Epithelial cell of proximal tubule (primary cell): Measurements from ENCODE around the gene COA6. TPM values are rescaled to one million over a fixed set of nuclear protein-coding genes. Genes with fewer than 3 reads are reported as not detected.
"Not testable (repeated sequence)": the region's sequence is repeated elsewhere in the genome, so short reads cannot be mapped to it uniquely, and the experiment has no call there.

Experiments
- DNase-seq: peaks from one replicate; pipeline ENCODE4 v3.0.0-alpha.2; 2011; ENCODE audit warnings: low read depth
- H3K4me3 ChIP-seq: 2 replicates; pipeline ENCODE4 v1.5.1; 2011; ENCODE audit warnings: low read depth, mild to moderate bottlenecking, low read length
- total RNA-seq: library from RNA; depleted of rRNA; stranded (reverse); fragments of >200 nt; gene quantifications from 2 replicates; pipeline ENCODE4 v1.2.3, GENCODE V29; 2015
- TF ChIP-seq, protein P1 (sequence below): conservative IDR thresholded peaks from 2 replicates; pipeline ENCODE4 v1.5.1; 2012; ENCODE audit warnings: low read depth, mild to moderate bottlenecking, low read length

COA6 gene
- total RNA-seq, 1 donor from 2014 or later = 31.8 TPM

GRCh38 chr1:234355782-234356510 is 17.3 kb upstream of the COA6 start:
- H3K4me3 ChIP-seq = no peak overlapping the region
- no peak for DNase-seq
- TF ChIP-seq, protein P1, sequence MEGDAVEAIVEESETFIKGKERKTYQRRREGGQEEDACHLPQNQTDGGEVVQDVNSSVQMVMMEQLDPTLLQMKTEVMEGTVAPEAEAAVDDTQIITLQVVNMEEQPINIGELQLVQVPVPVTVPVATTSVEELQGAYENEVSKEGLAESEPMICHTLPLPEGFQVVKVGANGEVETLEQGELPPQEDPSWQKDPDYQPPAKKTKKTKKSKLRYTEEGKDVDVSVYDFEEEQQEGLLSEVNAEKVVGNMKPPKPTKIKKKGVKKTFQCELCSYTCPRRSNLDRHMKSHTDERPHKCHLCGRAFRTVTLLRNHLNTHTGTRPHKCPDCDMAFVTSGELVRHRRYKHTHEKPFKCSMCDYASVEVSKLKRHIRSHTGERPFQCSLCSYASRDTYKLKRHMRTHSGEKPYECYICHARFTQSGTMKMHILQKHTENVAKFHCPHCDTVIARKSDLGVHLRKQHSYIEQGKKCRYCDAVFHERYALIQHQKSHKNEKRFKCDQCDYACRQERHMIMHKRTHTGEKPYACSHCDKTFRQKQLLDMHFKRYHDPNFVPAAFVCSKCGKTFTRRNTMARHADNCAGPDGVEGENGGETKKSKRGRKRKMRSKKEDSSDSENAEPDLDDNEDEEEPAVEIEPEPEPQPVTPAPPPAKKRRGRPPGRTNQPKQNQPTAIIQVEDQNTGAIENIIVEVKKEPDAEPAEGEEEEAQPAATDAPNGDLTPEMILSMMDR = no peak

- H3K4me3 ChIP-seq = peak overlapping the region; percentile 52
- not testable (repeated sequence) for DNase-seq
Measured at GRCh38 chr1:234356615-234357269, 16.5 kb upstream of the COA6 start.

DNA sequence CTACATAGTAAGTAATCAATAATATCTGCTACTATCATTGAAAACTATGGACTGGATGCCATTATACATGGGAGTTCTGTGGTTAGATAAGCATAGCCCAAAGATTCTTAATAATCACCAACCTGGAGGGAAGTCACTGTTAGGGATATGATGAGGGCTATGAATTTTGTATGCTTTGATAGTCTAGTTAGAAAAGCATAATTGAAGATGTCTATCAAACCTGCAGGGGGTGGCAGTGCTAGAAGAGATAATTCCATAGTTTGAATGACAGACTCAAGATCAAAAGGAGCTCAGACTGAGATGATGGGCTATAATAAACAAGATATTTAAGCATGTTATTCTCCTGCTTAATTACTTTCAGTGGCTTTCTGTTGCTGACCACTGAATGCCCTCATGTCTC is 15.4 kb upstream of the COA6 start:
- DNase-seq = no peak
- TF ChIP-seq, protein P1 = no peak
- H3K4me3 ChIP-seq = peak overlapping the region; percentile 52

DNA sequence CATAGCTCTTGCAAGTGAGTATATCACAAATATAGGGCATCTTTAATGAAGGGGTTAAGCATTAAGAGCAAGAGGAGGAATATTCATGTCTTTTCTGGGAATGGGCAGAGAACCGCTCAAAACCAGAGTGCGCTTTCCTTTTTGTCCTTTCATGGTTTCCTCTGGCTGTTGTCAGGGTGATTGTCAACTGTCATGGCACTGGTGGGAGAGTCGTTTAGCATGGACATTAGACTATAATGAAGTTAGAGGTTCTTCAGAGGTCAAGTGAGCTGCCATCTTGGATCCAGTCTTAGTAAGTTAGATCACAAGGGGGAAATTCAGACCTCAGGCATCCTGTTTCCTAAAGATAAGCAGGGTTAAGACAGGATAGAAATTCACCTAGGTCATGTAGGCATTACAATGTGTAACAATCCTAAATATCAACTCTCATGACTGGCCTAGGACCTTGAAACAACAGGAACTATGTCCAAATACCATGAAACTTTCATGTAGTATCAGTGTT is 12.1 kb upstream of the COA6 start:
- TF ChIP-seq, protein P1 = no peak
- DNase-seq = no peak
- H3K4me3 ChIP-seq = no peak overlapping the region

DNA sequence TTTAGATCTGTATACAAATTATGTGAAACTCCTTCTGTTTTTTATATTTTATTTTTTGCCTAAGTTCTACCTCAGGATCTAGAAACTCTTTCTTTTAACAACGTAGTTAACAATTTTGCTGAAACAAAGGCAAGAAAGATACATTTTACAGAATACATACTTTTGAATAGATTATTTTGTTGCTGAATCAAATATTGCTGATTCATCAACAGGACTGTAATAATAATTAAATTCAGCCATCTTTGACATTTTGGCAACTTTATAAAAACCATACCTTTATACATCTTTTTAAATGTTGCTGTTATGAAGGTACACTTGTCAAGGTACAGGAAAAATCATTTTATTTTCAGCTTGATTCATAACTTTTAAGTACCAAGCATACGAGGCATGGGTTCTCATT is 10.7 kb upstream of the COA6 start:
- TF ChIP-seq, protein P1 = no peak
- no peak overlapping the region for H3K4me3 ChIP-seq
- no peak for DNase-seq

GRCh38 chr1:234368320-234369032 is 4.8 kb upstream of the COA6 start:
- DNase-seq = no peak
- H3K4me3 ChIP-seq = no peak overlapping the region
- TF ChIP-seq, protein P1 = no peak

- TF ChIP-seq, protein P1 = no peak
- no peak overlapping the region for H3K4me3 ChIP-seq
Measured at GRCh38 chr1:234369033-234369430, 4.2 kb upstream of the COA6 start.

More at GRCh38 chr1:234369033-234369430, 4.2 kb upstream of the COA6 start:
- no peak for DNase-seq
